ENCODE results near the gene DTYMK. TPM values are rescaled to one million over a fixed set of nuclear protein-coding genes. Genes with fewer than 3 reads are reported as not detected.

Gene DTYMK
- total RNA-seq, 2 experiments from 2014 or later: 79.9 to 95.5 TPM

DNA sequence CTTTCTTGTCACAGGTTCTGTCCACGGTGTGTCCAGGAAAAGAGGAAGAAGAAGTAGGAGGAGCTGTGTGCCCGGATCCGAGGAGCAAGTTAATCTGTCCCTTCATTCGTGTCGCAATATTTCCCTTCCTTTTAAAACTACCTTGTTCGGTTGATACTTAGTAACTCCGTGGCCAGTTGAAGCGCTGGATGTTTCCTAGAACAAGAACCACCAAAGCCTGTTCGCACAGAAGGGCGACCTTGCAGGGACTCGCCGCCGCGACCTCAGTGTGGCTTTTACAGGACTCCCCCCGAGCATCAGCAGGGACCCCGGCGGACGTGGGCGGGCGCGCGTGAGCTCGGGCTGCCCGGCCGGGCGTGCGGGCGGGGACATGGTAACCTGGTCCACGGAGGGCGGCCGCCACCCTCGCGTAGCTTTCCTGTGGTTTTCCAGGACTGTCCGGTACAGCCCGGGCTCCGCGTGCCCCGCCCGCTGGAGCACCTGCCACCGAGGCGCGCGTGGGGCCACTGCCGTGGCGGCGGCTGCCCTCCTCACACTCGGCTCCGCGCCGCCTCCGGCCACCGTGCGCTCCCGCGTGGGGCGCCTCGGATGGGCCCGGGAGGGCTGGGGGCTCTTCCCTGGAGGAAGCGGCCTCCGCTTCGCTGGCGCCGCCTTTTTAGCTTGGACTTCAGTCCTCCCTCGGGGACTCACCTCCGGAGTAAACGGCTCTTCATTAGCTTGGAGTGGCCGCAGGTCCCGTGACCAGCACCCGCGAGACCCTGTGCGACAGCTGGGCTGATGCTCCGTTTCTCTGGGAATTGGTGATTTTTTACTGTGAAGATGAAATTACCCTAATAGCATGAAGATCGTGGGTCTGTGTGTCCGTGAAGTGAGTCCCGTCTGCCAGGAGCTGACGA lies 38.6 kb upstream of the DTYMK start:
- peaks cover 35% of the 10 kb centered on the region for H3K36me3 Mint-ChIP-seq
- H3K27me3 Mint-ChIP-seq: no peaks in the 10 kb centered on the region
- no peaks in the 10 kb centered on the region for H3K9me3 Mint-ChIP-seq (ENCODE audit: low read depth)
- no peak overlapping the region for H3K27ac Mint-ChIP-seq
- no peak overlapping the region for H3K4me3 Mint-ChIP-seq
- no peak for DNase-seq
- no peak for ATAC-seq
- CTCF ChIA-PET: interaction anchor here (0.7 kb wide), 1 partner anchor 23 kb away, joined by 3 read pairs; no protein-coding TSS in a partner anchor
- peaks cover 7% of the 10 kb centered on the region for H3K4me1 Mint-ChIP-seq

GRCh38 chr2:241724259-241724974 lies 37.8 kb upstream of the DTYMK start:
- Mint-ChIP-seq H3K4me1 (peaks cover 1% of the 10 kb centered on the region), H3K9me3 (ENCODE audit: low read depth) (no peaks in the 10 kb centered on the region), H3K27me3 (no peaks in the 10 kb centered on the region), H3K4me3 (no peak overlapping the region), H3K36me3 (peaks cover 36% of the 10 kb centered on the region), H3K27ac (no peak overlapping the region)
- DNase-seq: no peak
- no peak for ATAC-seq
- CTCF ChIA-PET: no interaction called here

- Mint-ChIP-seq H3K9me3 (ENCODE audit: low read depth) (no peaks in the 10 kb centered on the region), H3K27me3 (no peaks in the 10 kb centered on the region), H3K4me1 (no peaks in the 10 kb centered on the region), H3K27ac (no peak overlapping the region), H3K4me3 (no peak overlapping the region), H3K36me3 (peaks cover 37% of the 10 kb centered on the region)
- ATAC-seq: no peak
- CTCF ChIA-PET: no interaction called here
- DNase-seq: no peak
Observed at GRCh38 chr2:241722896-241723454, 36.4 kb upstream of the DTYMK start.

DNA sequence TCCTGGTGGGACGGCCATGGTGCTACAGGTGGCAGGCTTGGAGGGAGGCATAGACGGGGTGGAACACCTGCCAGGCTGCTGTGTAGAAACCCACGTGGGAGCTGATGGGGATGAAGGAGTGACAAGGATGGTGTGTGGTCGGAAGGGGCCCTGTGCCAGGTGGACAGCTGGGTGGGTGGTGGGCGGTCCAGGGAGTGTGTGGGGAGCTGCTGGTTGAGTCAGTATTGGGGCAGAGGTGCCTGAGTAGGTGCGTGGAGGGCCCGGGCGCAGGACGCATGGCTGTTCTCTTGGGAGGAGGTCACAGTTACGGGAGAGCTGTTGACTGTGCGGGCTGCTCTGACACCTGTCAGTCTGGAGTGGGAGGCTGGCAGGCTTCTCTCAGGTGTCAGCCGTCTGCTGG lies 35.2 kb upstream of the DTYMK start:
- CTCF ChIA-PET: interaction anchor here (0.8 kb wide), 1 partner anchor 12 kb away, joined by 7 read pairs; no protein-coding TSS in a partner anchor
- H3K4me3 Mint-ChIP-seq: no peak overlapping the region
- H3K36me3 Mint-ChIP-seq: peaks cover 37% of the 10 kb centered on the region
- DNase-seq: no peak
- H3K27me3 Mint-ChIP-seq: no peaks in the 10 kb centered on the region
- no peaks in the 10 kb centered on the region for H3K9me3 Mint-ChIP-seq (ENCODE audit: low read depth)
- ATAC-seq: no peak
- no peak overlapping the region for H3K27ac Mint-ChIP-seq
- no peaks in the 10 kb centered on the region for H3K4me1 Mint-ChIP-seq

GRCh38 chr2:241720560-241720959 lies 33.9 kb upstream of the DTYMK start:
- Mint-ChIP-seq H3K9me3 (ENCODE audit: low read depth) (no peaks in the 10 kb centered on the region), H3K27me3 (no peaks in the 10 kb centered on the region), H3K36me3 (peaks cover 40% of the 10 kb centered on the region), H3K27ac (no peak overlapping the region), H3K4me3 (no peak overlapping the region), H3K4me1 (no peaks in the 10 kb centered on the region)
- no peak for DNase-seq
- CTCF ChIA-PET: no interaction called here
- ATAC-seq: no peak

DNA sequence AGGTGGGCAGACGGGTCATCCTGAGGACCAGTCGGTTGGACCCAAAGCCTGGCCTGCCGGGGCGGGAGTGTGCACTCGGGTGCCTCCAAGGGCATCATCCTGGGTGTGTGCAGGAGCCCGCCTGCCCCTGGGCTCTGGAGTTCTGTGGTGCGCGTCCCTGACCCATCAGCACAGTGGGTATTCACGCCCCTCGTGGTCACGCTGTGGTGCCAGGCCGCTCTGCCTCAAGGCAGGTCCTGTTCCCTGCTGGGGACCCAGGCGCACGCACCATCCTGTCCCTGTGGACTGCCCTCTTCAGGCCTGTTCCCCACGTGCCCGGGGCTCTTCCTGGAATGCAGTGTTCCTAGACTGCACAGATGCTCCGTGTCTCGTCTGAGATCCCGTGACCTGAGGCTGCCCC lies 33.5 kb upstream of the DTYMK start:
- CTCF ChIA-PET: no interaction called here
- Mint-ChIP-seq H3K4me1 (no peaks in the 10 kb centered on the region), H3K27me3 (no peaks in the 10 kb centered on the region), H3K27ac (no peak overlapping the region), H3K36me3 (peaks cover 40% of the 10 kb centered on the region), H3K4me3 (no peak overlapping the region), H3K9me3 (ENCODE audit: low read depth) (no peaks in the 10 kb centered on the region)
- no peak for DNase-seq
- ATAC-seq: no peak

GRCh38 chr2:241719093-241719492 lies 32.5 kb upstream of the DTYMK start:
- Mint-ChIP-seq H3K36me3 (peaks cover 42% of the 10 kb centered on the region), H3K27ac (no peak overlapping the region), H3K27me3 (no peaks in the 10 kb centered on the region), H3K4me3 (no peak overlapping the region), H3K4me1 (no peaks in the 10 kb centered on the region), H3K9me3 (ENCODE audit: low read depth) (no peaks in the 10 kb centered on the region)
- CTCF ChIA-PET: interaction anchor here (0.7 to 1.5 kb wide), 3 partner anchors 12 to 17 kb away, joined by 3 to 7 read pairs (median 3); partner anchors contain the start of gene ING5
- DNase-seq (no peak), ATAC-seq (no peak)

DNA sequence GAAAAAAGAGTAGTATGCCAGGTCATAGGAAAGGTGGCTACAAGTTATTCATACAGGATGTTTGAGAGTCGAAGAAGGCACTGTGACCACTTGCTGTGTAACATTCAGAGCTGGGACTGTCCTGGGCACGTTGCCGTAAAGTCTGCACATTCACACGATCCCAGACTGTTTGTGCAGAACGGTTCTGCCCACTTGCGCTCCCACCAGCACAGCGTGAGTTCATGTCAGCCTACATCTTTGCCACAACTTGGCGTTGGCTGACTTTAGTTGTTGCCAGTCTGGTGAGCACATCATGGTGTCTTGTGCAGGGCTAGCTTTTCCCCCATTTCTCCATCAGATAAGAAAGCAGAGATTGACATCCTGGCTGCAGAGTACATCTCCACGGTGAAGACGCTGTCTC lies 22.3 kb upstream of the DTYMK start:
- no peaks in the 10 kb centered on the region for H3K27me3 Mint-ChIP-seq
- no peaks in the 10 kb centered on the region for H3K4me1 Mint-ChIP-seq
- H3K9me3 Mint-ChIP-seq (ENCODE audit: low read depth): no peaks in the 10 kb centered on the region
- H3K36me3 Mint-ChIP-seq: peaks cover 56% of the 10 kb centered on the region
- DNase-seq (no peak), ATAC-seq (no peak)
- H3K27ac Mint-ChIP-seq: no peak overlapping the region
- CTCF ChIA-PET: no interaction called here
- H3K4me3 Mint-ChIP-seq: no peak overlapping the region

DNA sequence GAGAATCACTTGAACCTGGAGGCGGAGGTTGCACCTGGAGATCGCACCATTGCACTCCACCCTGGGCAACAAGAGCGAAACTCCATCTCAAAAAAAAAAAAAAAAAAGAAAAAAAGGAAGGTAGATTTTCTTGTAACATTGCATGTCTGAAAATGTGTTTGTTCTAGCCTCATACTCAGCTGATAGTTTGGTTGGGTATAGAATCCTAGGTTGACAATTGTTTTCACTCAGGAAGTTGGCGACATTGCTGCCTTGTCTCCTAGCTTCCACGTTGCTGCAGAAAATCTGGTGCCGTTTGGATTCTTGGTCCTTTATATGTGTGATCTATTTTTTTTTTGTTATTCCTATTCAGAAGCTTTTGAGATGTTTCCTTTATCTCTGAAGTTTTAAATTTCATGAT lies 19.9 kb upstream of the DTYMK start:
- Mint-ChIP-seq H3K4me3 (no peak overlapping the region), H3K9me3 (ENCODE audit: low read depth) (no peaks in the 10 kb centered on the region), H3K27me3 (no peaks in the 10 kb centered on the region), H3K27ac (no peak overlapping the region), H3K4me1 (peaks cover 7% of the 10 kb centered on the region), H3K36me3 (peaks cover 41% of the 10 kb centered on the region)
- ATAC-seq (no peak), DNase-seq (no peak)
- CTCF ChIA-PET: interaction anchor here (1.4 kb wide), 1 partner anchor 22 kb away, joined by 3 read pairs; no protein-coding TSS in a partner anchor

DNA sequence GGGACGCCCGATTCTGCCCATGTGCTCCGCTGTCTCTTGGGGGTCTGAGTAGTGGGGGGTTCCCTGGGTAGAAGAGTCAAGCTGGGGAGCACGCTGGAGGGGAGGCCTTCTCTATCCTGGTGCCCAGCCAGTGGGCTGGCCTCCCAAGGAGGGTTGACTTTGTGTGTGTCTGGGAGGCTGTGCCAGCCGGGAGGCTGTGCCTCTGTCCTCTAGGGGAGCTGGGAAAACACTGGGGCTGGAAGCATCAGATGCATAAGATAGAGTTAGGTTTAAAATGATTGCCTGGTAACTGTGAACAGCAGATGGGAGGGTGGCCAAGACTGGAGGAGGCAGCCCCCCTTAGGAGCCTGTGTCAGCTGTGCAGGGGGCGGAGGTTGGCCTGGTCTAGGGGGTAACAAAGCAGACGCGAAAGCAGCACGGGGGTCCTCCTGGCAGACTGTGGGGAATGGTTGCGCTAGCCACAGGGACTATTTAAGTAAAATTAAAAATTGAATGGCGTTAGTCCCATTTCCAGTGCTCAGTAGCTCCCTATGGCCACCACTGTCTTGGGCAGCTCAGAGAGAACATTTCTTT lies 16.5 kb upstream of the DTYMK start:
- CTCF ChIA-PET: interaction anchor here (1.0 to 8.1 kb wide), 10 partner anchors 9 to 176 kb away, joined by 3 to 78 read pairs (median 8); partner anchors contain the start of genes D2HGDH and DTYMK
- Mint-ChIP-seq H3K9me3 (ENCODE audit: low read depth) (no peaks in the 10 kb centered on the region), H3K27ac (peak overlapping the region; percentile 69), H3K27me3 (no peaks in the 10 kb centered on the region), H3K36me3 (peaks cover 25% of the 10 kb centered on the region), H3K4me3 (peak overlapping the region; percentile 77), H3K4me1 (peaks cover 22% of the 10 kb centered on the region)
- ATAC-seq (no peak), DNase-seq (no peak)

GRCh38 chr2:241702155-241703031 lies 15.8 kb upstream of the DTYMK start:
- peak overlapping the region; percentile 77 for H3K4me3 Mint-ChIP-seq
- H3K27me3 Mint-ChIP-seq: no peaks in the 10 kb centered on the region
- ATAC-seq (peak; percentile 77), DNase-seq (peak; percentile 92)
- H3K27ac Mint-ChIP-seq: peak overlapping the region; percentile 69
- peaks cover 22% of the 10 kb centered on the region for H3K4me1 Mint-ChIP-seq
- CTCF ChIA-PET: interaction anchor here (1.0 to 8.1 kb wide), 17 partner anchors 10 to 387 kb away, joined by 3 to 78 read pairs (median 5); partner anchors contain the start of genes ATG4B, D2HGDH, DTYMK and HDLBP
- no peaks in the 10 kb centered on the region for H3K9me3 Mint-ChIP-seq (ENCODE audit: low read depth)
- peaks cover 20% of the 10 kb centered on the region for H3K36me3 Mint-ChIP-seq

DNA sequence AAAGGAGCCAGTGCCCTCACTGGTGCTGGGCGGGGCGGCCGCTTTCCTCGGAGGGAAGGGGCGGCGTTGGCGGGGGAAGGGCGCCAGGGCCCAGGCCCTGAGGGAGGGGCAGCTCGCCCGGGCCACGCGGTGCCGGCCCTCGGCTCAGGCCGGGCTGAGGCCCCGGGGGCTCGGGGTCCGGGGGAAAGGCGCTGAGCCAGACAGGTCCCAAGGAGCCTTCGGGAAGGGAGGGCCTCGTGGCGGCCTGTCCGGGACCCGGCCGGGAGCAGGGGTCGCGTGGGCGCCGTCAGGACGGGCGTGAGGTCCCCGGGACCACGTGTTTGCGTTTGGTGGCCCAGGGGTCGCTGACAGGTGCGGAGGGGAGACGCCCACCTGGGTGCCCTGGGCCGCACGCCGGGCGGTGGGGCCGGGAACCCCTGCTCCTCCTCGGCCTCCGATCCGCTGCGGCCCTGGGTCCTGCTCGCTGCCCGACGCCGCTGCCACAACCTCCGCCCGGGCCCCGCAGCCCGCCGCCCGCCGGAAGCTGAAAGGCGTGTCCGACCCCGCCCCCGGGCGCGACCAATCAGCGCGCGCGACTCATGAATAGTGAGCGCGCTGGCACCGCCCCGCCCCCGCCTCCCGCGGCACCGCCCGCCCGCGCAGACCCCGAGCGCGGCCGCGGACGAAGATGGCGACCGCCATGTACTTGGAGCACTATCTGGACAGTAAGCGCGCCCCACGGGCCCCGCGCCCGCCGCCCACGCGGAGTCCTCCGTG lies 15.0 kb upstream of the DTYMK start, which contains the start of gene ING5:
Gene ING5, plus strand, starts transcription at position 641 of the 756 bp plus-strand sequence. Its CDS starts 27 bp downstream, at position 668.
- H3K4me3 Mint-ChIP-seq: peak within 1 kb of the TSS; percentile 77
- H3K9me3 Mint-ChIP-seq (ENCODE audit: low read depth): no peaks in the 10 kb centered on the region
- H3K4me1 Mint-ChIP-seq: peaks cover 22% of the 10 kb centered on the region
- H3K36me3 Mint-ChIP-seq: peaks cover 13% of the 10 kb centered on the region
- no peaks in the 10 kb centered on the region for H3K27me3 Mint-ChIP-seq
- peak within 1 kb of the TSS; percentile 82 for H3K27ac Mint-ChIP-seq
- DNase-seq (peak; percentile 95), ATAC-seq (peak; percentile 69)
- CTCF ChIA-PET: interaction anchor here (1.0 to 8.1 kb wide), 16 partner anchors 11 to 386 kb away, joined by 3 to 78 read pairs (median 6); partner anchors contain the start of genes ATG4B, D2HGDH, DTYMK and HDLBP
